Measurements from ENCODE around the gene ABCA3.

DNA sequence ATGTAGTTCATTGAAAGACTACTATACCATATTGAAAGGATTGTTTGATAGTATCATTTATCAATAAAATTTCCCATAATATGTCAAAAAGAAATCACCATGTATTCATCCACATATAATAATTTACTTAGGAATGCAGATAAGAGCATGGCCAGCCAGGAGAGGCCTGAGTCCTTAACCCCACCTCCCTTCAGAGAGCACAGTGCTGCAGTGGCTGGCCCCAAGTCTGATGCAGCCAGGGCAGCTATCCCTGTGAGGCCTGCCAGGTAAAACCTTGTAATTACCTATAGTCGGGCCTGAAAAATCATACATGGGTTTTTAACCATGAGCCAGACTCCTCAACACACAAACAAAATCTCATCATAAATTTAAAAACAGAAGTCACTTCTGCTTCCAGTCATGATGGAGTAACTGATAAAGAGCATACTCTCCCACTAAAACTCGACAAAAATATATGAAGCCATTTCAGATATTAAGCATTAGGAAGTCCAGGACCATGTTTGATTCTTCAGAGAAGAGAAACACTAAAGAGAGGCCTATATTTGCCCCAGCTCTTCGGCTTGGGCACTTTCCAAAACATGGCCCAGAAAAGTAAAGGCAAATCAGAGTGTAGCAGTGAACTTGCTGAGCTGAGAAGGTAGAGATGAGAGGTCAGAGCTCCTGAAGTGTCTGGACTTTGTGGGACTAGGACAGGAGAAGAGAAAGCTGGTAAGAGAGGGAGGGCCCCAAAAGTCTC, 47.8 kb upstream of the ABCA3 start:
- TF ChIP-seq POLR2A (IDR thresholded peaks at IDR 0.05) (no peak), POLR2AphosphoS5 (IDR thresholded peaks at IDR 0.05) (no peak), EP300 (IDR thresholded peaks at IDR 0.05) (no peak)
- TF ChIP-seq, protein P1, sequence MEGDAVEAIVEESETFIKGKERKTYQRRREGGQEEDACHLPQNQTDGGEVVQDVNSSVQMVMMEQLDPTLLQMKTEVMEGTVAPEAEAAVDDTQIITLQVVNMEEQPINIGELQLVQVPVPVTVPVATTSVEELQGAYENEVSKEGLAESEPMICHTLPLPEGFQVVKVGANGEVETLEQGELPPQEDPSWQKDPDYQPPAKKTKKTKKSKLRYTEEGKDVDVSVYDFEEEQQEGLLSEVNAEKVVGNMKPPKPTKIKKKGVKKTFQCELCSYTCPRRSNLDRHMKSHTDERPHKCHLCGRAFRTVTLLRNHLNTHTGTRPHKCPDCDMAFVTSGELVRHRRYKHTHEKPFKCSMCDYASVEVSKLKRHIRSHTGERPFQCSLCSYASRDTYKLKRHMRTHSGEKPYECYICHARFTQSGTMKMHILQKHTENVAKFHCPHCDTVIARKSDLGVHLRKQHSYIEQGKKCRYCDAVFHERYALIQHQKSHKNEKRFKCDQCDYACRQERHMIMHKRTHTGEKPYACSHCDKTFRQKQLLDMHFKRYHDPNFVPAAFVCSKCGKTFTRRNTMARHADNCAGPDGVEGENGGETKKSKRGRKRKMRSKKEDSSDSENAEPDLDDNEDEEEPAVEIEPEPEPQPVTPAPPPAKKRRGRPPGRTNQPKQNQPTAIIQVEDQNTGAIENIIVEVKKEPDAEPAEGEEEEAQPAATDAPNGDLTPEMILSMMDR (IDR thresholded peaks at IDR 0.05), result no peak

All from upper lobe of left lung (tissue), 4 donors.